HepG2 (cell line): ENCODE data around the gene KIF24. TPM values are rescaled to one million over a fixed set of nuclear protein-coding genes. Genes with fewer than 3 reads are reported as not detected.

Experiments
- GATAD1 ChIP-seq: IDR thresholded peaks from 2 replicates; pipeline ENCODE4 v1.6.1; 2016; ENCODE audit warnings: missing genetic modification reagents, missing compliant biosample characterization
- JUND ChIP-seq: sonication (generic); formaldehyde crosslinking; IDR thresholded peaks from 2 replicates; pipeline ENCODE4 v1.8.0; 2022; ENCODE audit warnings: mild to moderate bottlenecking, missing genetic modification reagents
- NFKB2 ChIP-seq: sonication (generic); formaldehyde crosslinking; IDR thresholded peaks from 2 replicates; pipeline ENCODE4 v1.4.0; 2020; ENCODE audit warnings: missing genetic modification reagents, borderline replicate concordance
- ZKSCAN5 ChIP-seq: sonication (generic); formaldehyde crosslinking; IDR thresholded peaks from 2 replicates; pipeline ENCODE4 v1.5.1; 2020; ENCODE audit warnings: mild to moderate bottlenecking, missing genetic modification reagents
- ZNF124 ChIP-seq: sonication (generic); formaldehyde crosslinking; IDR thresholded peaks from 2 replicates; pipeline ENCODE4 v1.4.0; 2020; ENCODE audit warnings: missing genetic modification reagents
- ZNF33A ChIP-seq: sonication (generic); formaldehyde crosslinking; IDR thresholded peaks from 2 replicates; pipeline ENCODE4 v1.5.1; 2020; ENCODE audit warnings: missing genetic modification reagents, mild to moderate bottlenecking, moderate library complexity, borderline replicate concordance
- ZNF549 ChIP-seq: sonication (generic); formaldehyde crosslinking; IDR thresholded peaks from 2 replicates; pipeline ENCODE4 v1.5.0; 2020; ENCODE audit warnings: missing genetic modification reagents
- ZNF720 ChIP-seq: sonication (generic); formaldehyde crosslinking; IDR thresholded peaks from 2 replicates; pipeline ENCODE4 v1.4.0; 2020; ENCODE audit warnings: missing genetic modification reagents
- polyA plus RNA-seq, 8 experiments: library from polyadenylated mRNA; depleted of rRNA in 3 of 8; stranded (reverse) in 7 of 8; unstranded in 1 of 8; fragments of >200 nt; fragmentation: Illumina TruSeq in 4 of 8; extraction: Trizol in 4 of 8; gene quantifications; 2 replicates each; pipeline versions ENCODE4 v1.2.1 to v1.2.3, GENCODE V29; 2011 to 2016; ENCODE audit warnings: low read depth in 4 of 8, missing spikeins in 1 of 8, mixed read lengths in 1 of 8; ENCODE audit not compliant: insufficient read depth in 1 of 8
- total RNA-seq, 5 experiments: library from RNA; depleted of rRNA; stranded (reverse); fragments of >200 nt; fragmentation: Illumina TruSeq; extraction: Trizol; gene quantifications; 2 replicates each; pipeline ENCODE4 v1.2.3, GENCODE V29; 2016; ENCODE audit warnings: low read depth in 1 of 5
- TF ChIP-seq, protein P1 (sequence below): sonication (generic); formaldehyde crosslinking; IDR thresholded peaks from 2 replicates; pipeline ENCODE4 v1.5.0; 2020; ENCODE audit warnings: missing genetic modification reagents
- TF ChIP-seq, protein P2 (sequence below): sonication (generic); formaldehyde crosslinking; IDR thresholded peaks from 2 replicates; pipeline ENCODE4 v1.4.0; 2020; ENCODE audit warnings: missing genetic modification reagents
- TF ChIP-seq, protein P3 (sequence below): sonication (generic); formaldehyde crosslinking; IDR thresholded peaks from 2 replicates; pipeline ENCODE4 v1.5.0; 2020; ENCODE audit warnings: missing genetic modification reagents
- TF ChIP-seq, protein P4 (sequence below): sonication (generic); formaldehyde crosslinking; IDR thresholded peaks from one replicate; pipeline ENCODE4 v1.5.1; 2020; ENCODE audit warnings: mild to moderate bottlenecking, missing genetic modification reagents; ENCODE audit errors: not compliant biosample characterization

KIF24 gene
- total and polyA plus RNA-seq, 2 of the 13 experiments (the other 11 are each of a cell fraction or from before 2014, with no cell fraction given), result 1.1 to 3.0 TPM

DNA sequence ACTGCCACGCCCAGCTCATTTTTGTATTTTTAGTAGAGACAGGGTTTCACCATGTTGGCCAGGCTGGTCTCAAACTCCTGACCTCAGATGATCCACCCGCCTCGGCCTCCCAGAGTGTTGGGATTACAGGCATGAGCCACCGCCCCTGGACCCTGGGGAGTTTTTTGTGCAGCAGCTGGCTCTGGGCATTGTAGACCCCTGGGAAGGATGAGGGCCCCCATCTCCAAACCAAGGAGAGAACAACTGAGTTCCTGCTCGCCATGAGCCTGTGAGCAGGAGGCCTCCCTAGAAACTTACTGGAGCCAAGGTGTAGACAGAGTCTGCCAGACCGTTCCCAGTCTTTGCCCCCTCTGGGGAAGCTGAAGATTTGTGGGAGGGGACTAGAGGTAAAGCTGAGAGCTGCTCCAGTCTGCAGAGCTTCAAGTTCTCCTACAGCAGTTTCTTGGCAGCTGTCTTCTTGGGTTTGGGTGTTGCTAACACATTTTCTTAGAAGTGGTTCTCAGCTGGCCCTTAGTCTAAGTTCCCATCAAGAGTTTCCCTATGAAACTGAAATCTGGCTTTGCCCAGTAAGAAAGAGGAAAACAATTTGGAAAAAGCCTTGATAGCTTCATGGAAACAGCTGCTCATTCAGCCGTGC is 12.7 kb upstream of the KIF24 start (continued):
- TF ChIP-seq, protein P1, sequence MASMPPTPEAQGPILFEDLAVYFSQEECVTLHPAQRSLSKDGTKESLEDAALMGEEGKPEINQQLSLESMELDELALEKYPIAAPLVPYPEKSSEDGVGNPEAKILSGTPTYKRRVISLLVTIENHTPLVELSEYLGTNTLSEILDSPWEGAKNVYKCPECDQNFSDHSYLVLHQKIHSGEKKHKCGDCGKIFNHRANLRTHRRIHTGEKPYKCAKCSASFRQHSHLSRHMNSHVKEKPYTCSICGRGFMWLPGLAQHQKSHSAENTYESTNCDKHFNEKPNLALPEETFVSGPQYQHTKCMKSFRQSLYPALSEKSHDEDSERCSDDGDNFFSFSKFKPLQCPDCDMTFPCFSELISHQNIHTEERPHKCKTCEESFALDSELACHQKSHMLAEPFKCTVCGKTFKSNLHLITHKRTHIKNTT (CRISPR knock-in tag), result no peak
- TF ChIP-seq ZNF549 (CRISPR knock-in tag) (no peak), ZNF720 (CRISPR knock-in tag) (no peak), ZNF124 (no peak), NFKB2 (CRISPR knock-in tag) (no peak), JUND (CRISPR knock-in tag) (no peak), ZNF33A (CRISPR knock-in tag) (no peak), GATAD1 (CRISPR knock-in tag) (no peak), ZKSCAN5 (CRISPR knock-in tag) (no peak)
- TF ChIP-seq, protein P2, sequence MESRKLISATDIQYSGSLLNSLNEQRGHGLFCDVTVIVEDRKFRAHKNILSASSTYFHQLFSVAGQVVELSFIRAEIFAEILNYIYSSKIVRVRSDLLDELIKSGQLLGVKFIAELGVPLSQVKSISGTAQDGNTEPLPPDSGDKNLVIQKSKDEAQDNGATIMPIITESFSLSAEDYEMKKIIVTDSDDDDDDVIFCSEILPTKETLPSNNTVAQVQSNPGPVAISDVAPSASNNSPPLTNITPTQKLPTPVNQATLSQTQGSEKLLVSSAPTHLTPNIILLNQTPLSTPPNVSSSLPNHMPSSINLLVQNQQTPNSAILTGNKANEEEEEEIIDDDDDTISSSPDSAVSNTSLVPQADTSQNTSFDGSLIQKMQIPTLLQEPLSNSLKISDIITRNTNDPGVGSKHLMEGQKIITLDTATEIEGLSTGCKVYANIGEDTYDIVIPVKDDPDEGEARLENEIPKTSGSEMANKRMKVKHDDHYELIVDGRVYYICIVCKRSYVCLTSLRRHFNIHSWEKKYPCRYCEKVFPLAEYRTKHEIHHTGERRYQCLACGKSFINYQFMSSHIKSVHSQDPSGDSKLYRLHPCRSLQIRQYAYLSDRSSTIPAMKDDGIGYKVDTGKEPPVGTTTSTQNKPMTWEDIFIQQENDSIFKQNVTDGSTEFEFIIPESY (CRISPR knock-in tag), result no peak
- TF ChIP-seq, protein P3, sequence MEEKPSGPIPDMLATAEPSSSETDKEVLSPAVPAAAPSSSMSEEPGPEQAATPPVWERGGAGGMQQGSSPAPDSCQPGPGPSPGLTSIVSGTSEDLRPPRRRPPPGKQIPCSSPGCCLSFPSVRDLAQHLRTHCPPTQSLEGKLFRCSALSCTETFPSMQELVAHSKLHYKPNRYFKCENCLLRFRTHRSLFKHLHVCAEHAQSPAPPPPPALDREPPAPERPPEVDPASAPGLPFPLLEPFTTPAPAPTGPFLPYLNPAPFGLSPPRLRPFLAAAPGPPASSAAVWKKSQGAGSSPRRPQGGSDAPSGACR (CRISPR knock-in tag), result no peak
- TF ChIP-seq, protein P4, sequence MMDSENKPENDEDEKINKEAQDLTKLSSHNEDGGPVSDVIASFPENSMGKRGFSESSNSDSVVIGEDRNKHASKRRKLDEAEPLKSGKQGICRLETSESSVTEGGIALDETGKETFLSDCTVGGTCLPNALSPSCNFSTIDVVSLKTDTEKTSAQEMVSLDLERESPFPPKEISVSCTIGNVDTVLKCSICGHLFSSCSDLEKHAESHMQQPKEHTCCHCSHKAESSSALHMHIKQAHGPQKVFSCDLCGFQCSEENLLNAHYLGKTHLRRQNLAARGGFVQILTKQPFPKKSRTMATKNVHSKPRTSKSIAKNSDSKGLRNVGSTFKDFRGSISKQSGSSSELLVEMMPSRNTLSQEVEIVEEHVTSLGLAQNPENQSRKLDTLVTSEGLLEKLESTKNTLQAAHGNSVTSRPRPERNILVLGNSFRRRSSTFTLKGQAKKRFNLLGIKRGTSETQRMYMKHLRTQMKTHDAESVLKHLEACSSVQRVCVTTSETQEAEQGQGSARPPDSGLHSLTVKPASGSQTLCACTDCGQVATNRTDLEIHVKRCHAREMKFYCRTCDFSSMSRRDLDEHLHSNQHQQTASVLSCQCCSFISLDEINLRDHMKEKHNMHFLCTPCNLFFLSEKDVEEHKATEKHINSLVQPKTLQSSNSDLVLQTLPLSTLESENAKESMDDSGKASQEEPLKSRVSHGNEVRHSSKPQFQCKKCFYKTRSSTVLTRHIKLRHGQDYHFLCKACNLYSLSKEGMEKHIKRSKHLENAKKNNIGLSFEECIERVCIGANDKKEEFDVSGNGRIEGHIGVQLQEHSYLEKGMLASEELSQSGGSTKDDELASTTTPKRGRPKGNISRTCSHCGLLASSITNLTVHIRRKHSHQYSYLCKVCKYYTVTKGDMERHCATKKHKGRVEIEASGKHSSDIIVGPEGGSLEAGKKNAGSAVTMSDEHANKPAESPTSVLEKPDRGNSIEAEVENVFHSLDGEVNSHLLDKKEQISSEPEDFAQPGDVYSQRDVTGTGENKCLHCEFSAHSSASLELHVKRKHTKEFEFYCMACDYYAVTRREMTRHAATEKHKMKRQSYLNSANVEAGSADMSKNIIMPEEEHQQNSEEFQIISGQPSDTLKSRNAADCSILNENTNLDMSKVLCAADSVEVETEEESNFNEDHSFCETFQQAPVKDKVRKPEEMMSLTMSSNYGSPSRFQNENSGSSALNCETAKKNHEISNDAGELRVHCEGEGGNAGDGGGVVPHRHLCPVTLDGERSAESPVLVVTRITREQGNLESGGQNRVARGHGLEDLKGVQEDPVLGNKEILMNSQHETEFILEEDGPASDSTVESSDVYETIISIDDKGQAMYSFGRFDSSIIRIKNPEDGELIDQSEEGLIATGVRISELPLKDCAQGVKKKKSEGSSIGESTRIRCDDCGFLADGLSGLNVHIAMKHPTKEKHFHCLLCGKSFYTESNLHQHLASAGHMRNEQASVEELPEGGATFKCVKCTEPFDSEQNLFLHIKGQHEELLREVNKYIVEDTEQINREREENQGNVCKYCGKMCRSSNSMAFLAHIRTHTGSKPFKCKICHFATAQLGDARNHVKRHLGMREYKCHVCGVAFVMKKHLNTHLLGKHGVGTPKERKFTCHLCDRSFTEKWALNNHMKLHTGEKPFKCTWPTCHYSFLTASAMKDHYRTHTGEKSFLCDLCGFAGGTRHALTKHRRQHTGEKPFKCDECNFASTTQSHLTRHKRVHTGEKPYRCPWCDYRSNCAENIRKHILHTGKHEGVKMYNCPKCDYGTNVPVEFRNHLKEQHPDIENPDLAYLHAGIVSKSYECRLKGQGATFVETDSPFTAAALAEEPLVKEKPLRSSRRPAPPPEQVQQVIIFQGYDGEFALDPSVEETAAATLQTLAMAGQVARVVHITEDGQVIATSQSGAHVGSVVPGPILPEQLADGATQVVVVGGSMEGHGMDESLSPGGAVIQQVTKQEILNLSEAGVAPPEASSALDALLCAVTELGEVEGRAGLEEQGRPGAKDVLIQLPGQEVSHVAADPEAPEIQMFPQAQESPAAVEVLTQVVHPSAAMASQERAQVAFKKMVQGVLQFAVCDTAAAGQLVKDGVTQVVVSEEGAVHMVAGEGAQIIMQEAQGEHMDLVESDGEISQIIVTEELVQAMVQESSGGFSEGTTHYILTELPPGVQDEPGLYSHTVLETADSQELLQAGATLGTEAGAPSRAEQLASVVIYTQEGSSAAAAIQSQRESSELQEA (CRISPR knock-in tag), result no peak
